ENCODE data around the gene ATP6V1G1.

DNA sequence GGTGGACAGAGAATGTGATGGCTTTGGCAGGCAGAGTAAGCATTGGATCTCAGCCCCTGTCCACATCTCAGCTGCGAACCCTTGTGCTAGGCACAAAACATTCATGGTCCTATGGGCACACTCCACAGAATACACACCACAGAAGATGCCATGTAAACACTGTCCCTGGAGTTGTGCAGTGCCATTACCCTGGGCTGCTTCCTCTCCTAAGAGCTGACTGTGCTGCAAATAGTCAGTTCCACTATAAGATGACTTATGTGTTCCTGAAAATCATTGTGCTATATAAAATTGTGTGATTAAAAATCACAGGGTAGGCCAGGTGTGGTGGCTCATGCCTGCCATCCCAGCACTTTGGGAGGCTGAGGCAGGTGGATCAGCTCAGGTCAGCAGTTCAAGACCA lies 31.9 kb upstream of the ATP6V1G1 start:
- TF ChIP-seq, protein P1, sequence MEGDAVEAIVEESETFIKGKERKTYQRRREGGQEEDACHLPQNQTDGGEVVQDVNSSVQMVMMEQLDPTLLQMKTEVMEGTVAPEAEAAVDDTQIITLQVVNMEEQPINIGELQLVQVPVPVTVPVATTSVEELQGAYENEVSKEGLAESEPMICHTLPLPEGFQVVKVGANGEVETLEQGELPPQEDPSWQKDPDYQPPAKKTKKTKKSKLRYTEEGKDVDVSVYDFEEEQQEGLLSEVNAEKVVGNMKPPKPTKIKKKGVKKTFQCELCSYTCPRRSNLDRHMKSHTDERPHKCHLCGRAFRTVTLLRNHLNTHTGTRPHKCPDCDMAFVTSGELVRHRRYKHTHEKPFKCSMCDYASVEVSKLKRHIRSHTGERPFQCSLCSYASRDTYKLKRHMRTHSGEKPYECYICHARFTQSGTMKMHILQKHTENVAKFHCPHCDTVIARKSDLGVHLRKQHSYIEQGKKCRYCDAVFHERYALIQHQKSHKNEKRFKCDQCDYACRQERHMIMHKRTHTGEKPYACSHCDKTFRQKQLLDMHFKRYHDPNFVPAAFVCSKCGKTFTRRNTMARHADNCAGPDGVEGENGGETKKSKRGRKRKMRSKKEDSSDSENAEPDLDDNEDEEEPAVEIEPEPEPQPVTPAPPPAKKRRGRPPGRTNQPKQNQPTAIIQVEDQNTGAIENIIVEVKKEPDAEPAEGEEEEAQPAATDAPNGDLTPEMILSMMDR (IDR thresholded peaks at IDR 0.05): no peak
- TF ChIP-seq POLR2AphosphoS5 (IDR thresholded peaks at IDR 0.05) (no peak), EP300 (IDR thresholded peaks at IDR 0.05) (no peak)

Data from upper lobe of left lung (tissue), 4 donors.